Activated CD4-positive, alpha-beta T cell treated with anti-CD3 and anti-CD28 coated beads for 36 hours (primary cell): Measurements from ENCODE around the gene ELL2. TPM values are rescaled to one million over a fixed set of nuclear protein-coding genes. Genes with fewer than 3 reads are reported as not detected.

Experiments used
- ATAC-seq: fragments of 200-7000 bp; cut with Tn5 transposase; one replicate; pipeline ENCODE4 v1.10.0; 2021; ENCODE audit warnings: mild to moderate bottlenecking, moderate library complexity
- CTCF ChIA-PET: fragments of 350-600 bp; sonication (Branson Sonifier 250); formaldehyde crosslinking; loops from one replicate; lab custom pipeline; 2021; ENCODE audit warnings: antibody characterized with exemption; lab: Charles Lee
- POLR2A ChIA-PET: fragments of 350-600 bp; sonication (Branson Sonifier 250); formaldehyde crosslinking; loops from one replicate; lab custom pipeline; 2021; ENCODE audit warnings: antibody characterized with exemption, inconsistent platforms; lab: Charles Lee
- DNase-seq: peaks from one replicate; pipeline ENCODE4 v3.0.0-alpha.2; 2020
- H3K27ac Mint-ChIP-seq: one replicate; pipeline ENCODE4 v1.8.0; 2021; ENCODE audit warnings: mixed read lengths
- H3K27me3 Mint-ChIP-seq: one replicate; pipeline ENCODE4 v1.8.0; 2021; ENCODE audit warnings: mixed read lengths
- H3K36me3 Mint-ChIP-seq: one replicate; pipeline ENCODE4 v1.8.0; 2021; ENCODE audit warnings: low read depth, mixed read lengths
- H3K4me1 Mint-ChIP-seq: one replicate; pipeline ENCODE4 v1.8.0; 2021; ENCODE audit warnings: mixed read lengths
- H3K4me3 Mint-ChIP-seq: one replicate; pipeline ENCODE4 v1.8.0; 2021; ENCODE audit warnings: mild to moderate bottlenecking, moderate library complexity, mixed read lengths
- H3K9me3 Mint-ChIP-seq: one replicate; pipeline ENCODE4 v1.8.0; 2021; ENCODE audit warnings: low read depth, mixed read lengths
- intact Hi-C, 2 experiments: fragments of 100-400 bp; cut with DNase I in 1 of 2; cut with micrococcal nuclease in 1 of 2; formaldehyde crosslinking; loops; one replicate each; pipeline versions ENCODE4 v1.14.2 to v1.15.1; 2022 to 2024; cut with DNase I, micrococcal nuclease
- total RNA-seq, 2 experiments: library from RNA; stranded (reverse); gene quantifications; one replicate each; pipeline ENCODE4 v1.2.3, GENCODE V29; 2021

The ELL2 gene
- total RNA-seq, 2 experiments from 2014 or later: 87.6 to 131 TPM

DNA sequence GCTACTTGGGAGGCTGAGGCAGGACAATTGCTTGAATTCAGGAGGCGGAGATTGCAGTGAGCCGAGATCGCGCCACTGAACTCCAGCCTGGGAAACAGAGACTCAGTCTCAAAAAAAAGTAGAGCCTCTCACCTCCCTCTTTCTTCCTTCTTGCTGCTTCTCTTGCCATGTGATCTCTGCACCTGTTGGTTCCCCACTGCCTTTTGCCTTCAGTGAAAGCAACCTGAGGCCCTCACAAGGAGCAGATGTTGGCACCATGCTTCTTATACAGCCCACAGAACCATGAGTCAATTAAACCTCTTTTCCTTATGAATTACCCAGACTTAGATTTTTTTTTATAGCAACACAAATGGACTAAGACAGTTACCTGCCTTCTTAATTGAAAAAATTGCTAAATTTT, 93.5 kb downstream of the ELL2 start:
- POLR2A ChIA-PET: interaction anchor here (0.6 kb wide), 1 partner anchor 592 kb away, joined by 6 read pairs; no protein-coding TSS in a partner anchor
- H3K27me3 Mint-ChIP-seq: no peaks in the 10 kb centered on the region
- CTCF ChIA-PET: interaction anchor here (0.6 to 2.5 kb wide), 2 partner anchors 11 to 222 kb away, joined by 3 to 8 read pairs; no protein-coding TSS in a partner anchor
- H3K4me1 Mint-ChIP-seq: peaks cover 74% of the 10 kb centered on the region
- intact Hi-C loops: loop anchor here in 1 of 2 experiments (10.0 kb wide), 1 partner anchor 947 kb away; no protein-coding TSS in a partner anchor
- no peak overlapping the region for H3K4me3 Mint-ChIP-seq
- H3K27ac Mint-ChIP-seq: peak overlapping the region; percentile 75
- DNase-seq (no peak), ATAC-seq (no peak)
- peaks cover 3% of the 10 kb centered on the region for H3K9me3 Mint-ChIP-seq
- peaks cover 3% of the 10 kb centered on the region for H3K36me3 Mint-ChIP-seq

DNA sequence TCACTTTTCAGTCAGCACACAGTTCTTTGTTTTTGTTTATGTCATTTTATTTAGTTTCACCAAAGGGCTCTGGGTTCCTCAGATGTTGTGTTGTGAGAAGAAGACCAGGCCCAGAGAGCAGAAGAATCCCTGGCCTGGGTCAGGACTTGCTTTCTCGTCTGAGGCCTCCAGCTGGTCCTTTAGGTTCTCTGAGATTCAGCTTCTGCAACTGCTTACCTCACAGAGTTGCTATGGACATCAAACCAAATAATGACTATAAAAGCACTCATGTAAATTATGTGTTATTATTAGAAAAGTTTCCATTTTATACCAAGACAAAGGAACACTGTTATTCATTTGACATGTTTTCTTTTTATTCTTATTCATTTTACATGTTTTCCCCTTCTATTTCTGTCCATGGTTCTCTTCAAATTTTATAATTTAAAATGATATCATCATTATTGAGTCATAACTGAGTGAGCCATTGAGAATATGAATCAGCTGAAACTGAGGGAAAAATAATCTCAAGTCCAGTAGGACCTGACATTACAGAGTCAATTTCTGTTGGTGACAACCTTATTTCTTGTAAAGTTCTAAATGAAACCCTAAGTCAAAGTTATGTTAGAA, 95.1 kb downstream of the ELL2 start:
- intact Hi-C loops: loop anchor here in 1 of 2 experiments (10.0 kb wide), 1 partner anchor 948 kb away; no protein-coding TSS in a partner anchor

DNA sequence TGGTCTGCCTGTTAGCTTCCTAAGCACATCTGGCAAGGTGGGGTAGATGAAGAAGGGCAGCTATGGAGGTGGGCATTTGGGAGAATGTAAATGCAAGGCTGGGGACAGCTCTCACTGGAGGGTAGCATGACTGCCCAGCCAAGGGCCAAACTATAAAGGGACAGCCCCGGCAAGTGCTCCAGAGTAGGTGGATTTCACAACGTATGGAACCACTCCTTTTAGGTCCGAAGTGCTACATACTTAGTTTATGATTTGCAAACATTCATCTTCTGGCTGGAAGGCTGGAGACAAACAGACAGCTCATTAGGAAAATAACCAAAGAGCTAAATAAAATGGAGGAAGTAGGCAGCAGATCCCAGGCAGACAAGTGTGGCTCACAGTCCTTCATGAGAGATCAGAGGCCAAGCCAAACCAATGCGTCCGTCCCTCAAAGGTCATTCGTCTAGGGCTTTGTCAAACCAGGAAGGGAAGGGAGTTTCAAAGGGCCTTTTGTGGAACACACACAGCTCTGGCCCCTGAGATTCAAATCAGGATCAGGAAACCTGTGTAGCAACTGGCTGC, 96.6 kb downstream of the ELL2 start:
- no peak for ATAC-seq

More for the DNA sequence above, 95.1 kb downstream of the ELL2 start:
- no peak for ATAC-seq
- H3K4me3 Mint-ChIP-seq: no peak overlapping the region
- peaks cover 3% of the 10 kb centered on the region for H3K9me3 Mint-ChIP-seq
- no peak for DNase-seq
- peak overlapping the region; percentile 58 for H3K27ac Mint-ChIP-seq
- peaks cover 3% of the 10 kb centered on the region for H3K36me3 Mint-ChIP-seq
- peaks cover 83% of the 10 kb centered on the region for H3K4me1 Mint-ChIP-seq
- CTCF ChIA-PET: interaction anchor here (0.7 to 1.1 kb wide), 3 partner anchors 9 to 729 kb away, joined by 3 read pairs; no protein-coding TSS in a partner anchor
- POLR2A ChIA-PET: no interaction called here
- no peaks in the 10 kb centered on the region for H3K27me3 Mint-ChIP-seq

DNA sequence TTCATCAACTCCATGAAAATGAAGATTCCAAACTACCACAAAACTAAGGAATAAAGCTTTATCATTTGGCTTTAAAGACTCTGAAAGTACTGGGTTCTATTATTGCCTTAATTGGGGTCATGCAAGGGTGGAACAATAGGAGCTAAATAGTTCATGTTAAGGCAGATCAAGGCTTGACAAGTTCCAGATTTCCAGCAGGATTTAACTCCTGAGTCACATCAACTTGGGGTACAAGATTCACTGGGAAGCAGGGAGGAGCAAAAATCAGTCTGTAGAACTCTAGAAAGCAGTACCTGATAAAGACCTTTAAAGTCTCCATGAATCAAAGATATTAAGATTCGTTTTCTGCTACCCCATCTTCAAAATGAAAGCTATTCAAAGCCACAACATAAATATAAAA, 97.2 kb downstream of the ELL2 start:
- DNase-seq (no peak), ATAC-seq (no peak)
- no peaks in the 10 kb centered on the region for H3K27me3 Mint-ChIP-seq
- CTCF ChIA-PET: interaction anchor here (0.6 to 2.0 kb wide), 3 partner anchors 17 to 472 kb away, joined by 3 to 6 read pairs (median 6); no protein-coding TSS in a partner anchor
- H3K9me3 Mint-ChIP-seq: peaks cover 3% of the 10 kb centered on the region
- POLR2A ChIA-PET: interaction anchor here (0.6 kb wide), 1 partner anchor 50 kb away, joined by 3 read pairs; no protein-coding TSS in a partner anchor
- no peak overlapping the region for H3K27ac Mint-ChIP-seq
- peaks cover 83% of the 10 kb centered on the region for H3K4me1 Mint-ChIP-seq
- H3K36me3 Mint-ChIP-seq: peaks cover 3% of the 10 kb centered on the region
- intact Hi-C loops: loop anchor here in 1 of 2 experiments (10.0 kb wide), 1 partner anchor 950 kb away; no protein-coding TSS in a partner anchor
- no peak overlapping the region for H3K4me3 Mint-ChIP-seq

More for the DNA sequence above, 96.6 kb downstream of the ELL2 start:
- intact Hi-C loops: loop anchor here in 1 of 2 experiments (10.0 kb wide), 1 partner anchor 950 kb away; no protein-coding TSS in a partner anchor
- H3K27me3 Mint-ChIP-seq: no peaks in the 10 kb centered on the region
- ChIA-PET CTCF (interaction anchor here (0.6 to 2.0 kb wide), 4 partner anchors 17 to 1380 kb away, joined by 3 to 6 read pairs (median 4); no protein-coding TSS in a partner anchor), POLR2A (interaction anchor here (0.6 kb wide), 1 partner anchor 50 kb away, joined by 3 read pairs; no protein-coding TSS in a partner anchor)
- H3K36me3 Mint-ChIP-seq: peaks cover 3% of the 10 kb centered on the region
- H3K4me3 Mint-ChIP-seq: no peak overlapping the region
- DNase-seq: no peak
- peaks cover 3% of the 10 kb centered on the region for H3K9me3 Mint-ChIP-seq
- peaks cover 81% of the 10 kb centered on the region for H3K4me1 Mint-ChIP-seq
- peak overlapping the region; percentile 68 for H3K27ac Mint-ChIP-seq

DNA sequence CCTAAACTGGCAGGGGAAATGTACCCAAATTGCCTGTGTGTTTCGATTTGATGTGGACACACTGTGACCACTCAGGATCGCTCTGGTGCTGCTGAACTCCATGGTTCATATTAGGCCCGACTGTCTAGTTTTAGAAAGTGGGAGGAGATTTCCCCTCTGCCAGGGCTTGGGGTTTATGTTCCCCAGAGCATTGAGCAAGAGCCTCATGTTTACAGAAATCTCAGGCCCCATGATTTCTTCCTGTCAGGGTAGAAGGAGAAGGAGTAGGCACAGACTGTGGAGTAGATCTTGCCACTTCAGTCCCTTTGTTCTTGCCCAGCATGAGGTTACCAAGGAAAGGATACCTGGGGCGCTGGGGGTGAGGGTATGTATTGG, 98.3 kb downstream of the ELL2 start:
- POLR2A ChIA-PET: no interaction called here
- H3K36me3 Mint-ChIP-seq: peaks cover 3% of the 10 kb centered on the region
- H3K27me3 Mint-ChIP-seq: no peaks in the 10 kb centered on the region
- no peak overlapping the region for H3K4me3 Mint-ChIP-seq
- intact Hi-C loops: loop anchor here in 1 of 2 experiments (10.0 kb wide), 1 partner anchor 951 kb away; no protein-coding TSS in a partner anchor
- CTCF ChIA-PET: interaction anchor here (0.9 to 2.0 kb wide), 2 partner anchors 9 to 473 kb away, joined by 3 to 6 read pairs; no protein-coding TSS in a partner anchor
- DNase-seq (no peak), ATAC-seq (no peak)
- peaks cover 83% of the 10 kb centered on the region for H3K4me1 Mint-ChIP-seq
- H3K27ac Mint-ChIP-seq: peak overlapping the region; percentile 89
- H3K9me3 Mint-ChIP-seq: peaks cover 1% of the 10 kb centered on the region

DNA sequence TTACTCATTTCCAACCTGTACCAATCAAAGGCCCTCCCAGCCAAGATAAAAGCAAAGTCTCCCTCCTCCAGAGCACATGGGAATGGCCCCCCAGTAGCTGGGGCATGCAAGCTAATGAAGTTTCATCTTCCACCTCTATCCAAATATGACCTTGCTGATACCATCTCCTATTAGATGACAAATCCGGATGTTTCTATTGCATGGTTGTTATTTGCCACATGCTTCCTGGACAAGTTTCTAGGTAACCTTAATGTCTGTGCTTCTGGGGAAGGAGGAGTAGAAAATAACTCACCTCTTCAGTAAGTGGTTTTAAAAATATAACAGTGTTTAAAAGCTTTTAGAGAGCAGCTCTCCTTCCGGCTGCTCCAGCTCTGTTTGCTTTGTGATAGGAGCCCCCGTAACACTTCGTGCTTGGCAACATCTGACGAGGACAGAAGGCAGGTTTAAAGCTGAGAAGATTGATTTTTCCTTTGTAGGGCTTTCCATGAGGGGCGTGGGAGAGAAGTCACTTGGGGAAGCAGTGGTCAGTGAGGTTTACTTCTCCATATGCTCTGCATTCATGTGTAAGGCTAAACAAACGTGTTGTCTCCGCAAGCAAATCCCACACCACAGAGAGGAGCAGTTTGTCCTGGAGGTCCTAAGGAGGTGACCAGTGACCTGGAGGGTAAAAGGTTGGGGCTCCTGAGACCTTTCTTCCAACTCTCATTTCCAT, 98.8 kb downstream of the ELL2 start:
- Mint-ChIP-seq H3K36me3 (peaks cover 1% of the 10 kb centered on the region), H3K27ac (peak overlapping the region; percentile 89), H3K9me3 (no peaks in the 10 kb centered on the region), H3K4me3 (no peak overlapping the region), H3K4me1 (peaks cover 84% of the 10 kb centered on the region), H3K27me3 (no peaks in the 10 kb centered on the region)
- DNase-seq: no peak
- ATAC-seq: no peak
- POLR2A ChIA-PET: interaction anchor here (1.4 kb wide), 1 partner anchor 7 kb away, joined by 8 read pairs; no protein-coding TSS in a partner anchor
- intact Hi-C loops: loop anchor here (1.0 to 10.0 kb wide), 2 partner anchors 7 to 952 kb away; no protein-coding TSS in a partner anchor
- CTCF ChIA-PET: interaction anchor here (0.7 to 1.9 kb wide), 9 partner anchors 7 to 739 kb away, joined by 3 to 8 read pairs (median 4); no protein-coding TSS in a partner anchor

DNA sequence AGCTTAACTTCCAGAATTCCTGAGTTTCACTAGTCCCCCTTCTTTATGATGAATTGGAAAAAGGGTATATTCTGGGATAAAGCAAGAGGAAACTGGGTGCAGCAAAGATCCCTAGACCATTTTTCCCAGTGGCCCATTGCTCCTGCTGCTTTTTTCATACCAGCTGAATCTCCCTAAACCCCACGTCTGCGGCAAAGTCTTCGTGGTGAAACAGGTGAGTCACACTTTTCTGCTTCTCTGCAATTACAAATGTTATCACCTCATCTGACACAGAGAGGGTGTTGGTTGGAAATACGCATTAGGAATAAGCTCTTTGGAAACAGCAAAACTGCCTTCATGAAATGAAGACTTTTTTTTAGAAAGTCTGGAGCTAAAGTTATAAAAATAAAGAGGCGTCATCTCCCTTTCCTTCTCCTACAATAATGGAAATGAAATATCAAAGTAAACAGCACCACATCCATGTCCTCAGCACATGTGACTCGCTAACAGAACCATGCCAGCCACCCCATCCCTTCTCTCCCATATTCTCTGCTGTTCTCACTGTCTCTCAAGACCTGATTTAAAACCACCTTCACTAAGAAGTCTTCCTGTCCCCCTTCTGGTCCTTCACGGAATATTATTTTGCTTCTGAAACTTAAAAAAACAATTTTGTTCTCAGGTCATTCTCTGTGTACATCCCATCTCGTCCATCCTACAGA, 99.6 kb downstream of the ELL2 start:
- ATAC-seq: peak; percentile 38
- DNase-seq: peak; percentile 74
- Mint-ChIP-seq H3K4me3 (peak overlapping the region; percentile 28), H3K4me1 (peaks cover 80% of the 10 kb centered on the region), H3K36me3 (peaks cover 1% of the 10 kb centered on the region), H3K9me3 (no peaks in the 10 kb centered on the region), H3K27ac (peak overlapping the region; percentile 89), H3K27me3 (no peaks in the 10 kb centered on the region)
- ChIA-PET CTCF (interaction anchor here (0.6 to 2.7 kb wide), 13 partner anchors 8 to 1074 kb away, joined by 3 to 14 read pairs (median 3); partner anchors contain the start of gene LNPEP), POLR2A (interaction anchor here (0.6 to 1.4 kb wide), 2 partner anchors 8 to 100 kb away, joined by 3 to 8 read pairs; no protein-coding TSS in a partner anchor)
- intact Hi-C loops: loop anchor here (1.0 to 10.0 kb wide), 2 partner anchors 8 to 953 kb away; no protein-coding TSS in a partner anchor

DNA sequence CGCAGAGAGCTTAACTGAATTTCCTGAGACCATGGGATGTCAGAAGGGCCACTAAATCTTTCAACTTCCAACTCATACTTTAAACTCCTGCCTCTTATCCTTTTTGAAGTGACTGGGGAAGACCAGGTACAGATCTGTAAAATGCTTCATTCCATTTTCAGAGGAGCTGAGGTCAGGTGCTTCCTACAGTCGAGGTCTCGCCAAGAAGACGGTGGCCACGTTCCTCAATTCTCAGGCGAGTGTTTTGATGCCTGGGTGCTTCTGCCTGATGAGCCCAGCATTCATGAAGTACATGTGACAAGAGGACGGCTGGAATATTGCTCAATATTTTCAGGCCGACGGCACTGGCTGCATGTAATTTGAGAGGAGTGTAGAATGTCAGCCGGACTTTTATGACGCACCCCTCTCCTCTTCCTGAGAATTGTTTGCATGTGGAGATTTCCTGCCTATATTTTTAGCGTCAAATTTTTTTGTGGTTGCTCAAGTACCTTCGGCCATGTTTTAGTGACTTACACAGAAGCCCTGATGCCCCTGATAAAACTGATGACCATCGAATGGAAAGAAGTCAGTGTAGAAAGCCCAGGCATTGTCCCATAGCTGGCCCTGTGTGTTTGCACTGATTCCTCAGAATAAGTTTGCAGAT, 100.3 kb downstream of the ELL2 start:
- intact Hi-C loops: loop anchor here in 1 of 2 experiments (10.0 kb wide), 1 partner anchor 953 kb away; no protein-coding TSS in a partner anchor
- ATAC-seq (no peak), DNase-seq (no peak)
- POLR2A ChIA-PET: interaction anchor here (0.6 to 1.4 kb wide), 2 partner anchors 9 to 99 kb away, joined by 3 to 8 read pairs; no protein-coding TSS in a partner anchor
- Mint-ChIP-seq H3K9me3 (no peaks in the 10 kb centered on the region), H3K27ac (peak overlapping the region; percentile 89), H3K27me3 (no peaks in the 10 kb centered on the region), H3K36me3 (no peaks in the 10 kb centered on the region), H3K4me1 (peaks cover 73% of the 10 kb centered on the region), H3K4me3 (peak overlapping the region; percentile 28)
- CTCF ChIA-PET: interaction anchor here (0.6 to 2.7 kb wide), 14 partner anchors 9 to 1075 kb away, joined by 3 to 14 read pairs (median 4); partner anchors contain the start of gene LNPEP

DNA sequence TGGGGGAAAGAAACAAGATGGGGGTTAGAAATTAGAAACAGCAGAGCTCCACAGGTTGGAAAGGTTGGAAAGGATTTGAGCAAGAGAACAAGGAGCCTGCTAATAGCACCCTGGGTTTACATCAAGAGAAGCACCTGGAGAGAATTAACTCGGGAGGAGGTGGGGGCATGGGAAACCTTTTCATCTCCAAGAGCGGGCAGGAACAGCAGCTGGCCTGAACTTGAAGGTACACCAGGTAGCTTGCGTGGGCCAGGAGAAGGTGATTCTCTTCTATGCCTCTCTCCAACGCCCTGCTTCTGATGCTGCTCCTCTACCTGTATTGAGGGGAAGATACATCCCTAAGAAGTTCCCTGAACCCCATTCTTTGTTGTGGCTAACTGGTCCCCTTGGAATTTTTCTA, 102.0 kb downstream of the ELL2 start:
- Mint-ChIP-seq H3K27me3 (no peaks in the 10 kb centered on the region), H3K4me1 (peaks cover 60% of the 10 kb centered on the region), H3K4me3 (no peak overlapping the region)

More for the DNA sequence above, 102.0 kb downstream of the ELL2 start:
- peak overlapping the region; percentile 86 for H3K27ac Mint-ChIP-seq
- intact Hi-C loops: loop anchor here (1.0 to 10.0 kb wide), 13 partner anchors 11 to 955 kb away; partner anchors contain the start of gene ELL2 (in 1 of the 2)
- CTCF ChIA-PET: interaction anchor here (0.6 to 3.9 kb wide), 15 partner anchors 10 to 486 kb away, joined by 3 to 22 read pairs (median 4); no protein-coding TSS in a partner anchor
- H3K9me3 Mint-ChIP-seq: no peaks in the 10 kb centered on the region
- DNase-seq (no peak), ATAC-seq (no peak)
- H3K36me3 Mint-ChIP-seq: no peaks in the 10 kb centered on the region
- POLR2A ChIA-PET: interaction anchor here (0.6 kb wide), 1 partner anchor 258 kb away, joined by 5 read pairs; no protein-coding TSS in a partner anchor
